Epithelial cell of proximal tubule (primary cell): ENCODE results near the gene CCDC54. TPM values are rescaled to one million over a fixed set of nuclear protein-coding genes. Genes with fewer than 3 reads are reported as not detected.

Experiments
- DNase-seq: peaks from one replicate; pipeline ENCODE4 v3.0.0-alpha.2; 2011; ENCODE audit warnings: low read depth
- H3K4me3 ChIP-seq: 2 replicates; pipeline ENCODE4 v1.5.1; 2011; ENCODE audit warnings: low read depth, mild to moderate bottlenecking, low read length
- CTCF ChIP-seq: conservative IDR thresholded peaks from 2 replicates; pipeline ENCODE4 v1.5.1; 2012; ENCODE audit warnings: low read depth, mild to moderate bottlenecking, low read length
- total RNA-seq: library from RNA; depleted of rRNA; stranded (reverse); fragments of >200 nt; gene quantifications from 2 replicates; pipeline ENCODE4 v1.2.3, GENCODE V29; 2015

The CCDC54 gene
- total RNA-seq, 1 donor from 2014 or later = not detected

- peak; percentile 19 for TF ChIP-seq CTCF
- no peak overlapping the region for H3K4me3 ChIP-seq
- DNase-seq = no peak
Measured at GRCh38 chr3:107370907-107371306, 6.3 kb upstream of the CCDC54 start.

- DNase-seq = no peak
- TF ChIP-seq CTCF = no peak
- no peak overlapping the region for H3K4me3 ChIP-seq
Measured at GRCh38 chr3:107372506-107372905, 4.7 kb upstream of the CCDC54 start.

GRCh38 chr3:107373896-107374295, 3.3 kb upstream of the CCDC54 start:
- no peak for DNase-seq
- TF ChIP-seq CTCF = no peak

GRCh38 chr3:107375682-107376081, 1.6 kb upstream of the CCDC54 start:
- no peak for TF ChIP-seq CTCF
- DNase-seq = no peak
- H3K4me3 ChIP-seq = no peak overlapping the region

More at GRCh38 chr3:107373896-107374295, 3.3 kb upstream of the CCDC54 start:
- no peak overlapping the region for H3K4me3 ChIP-seq

GRCh38 chr3:107382631-107383030, 5.4 kb downstream of the CCDC54 start:
- no peak for DNase-seq
- no peak for TF ChIP-seq CTCF
- H3K4me3 ChIP-seq = no peak overlapping the region

- no peak for TF ChIP-seq CTCF
- no peak for DNase-seq
- no peak overlapping the region for H3K4me3 ChIP-seq
Measured at GRCh38 chr3:107384428-107384827, 7.2 kb downstream of the CCDC54 start.

GRCh38 chr3:107384907-107385306, 7.7 kb downstream of the CCDC54 start:
- TF ChIP-seq CTCF = no peak
- H3K4me3 ChIP-seq = no peak overlapping the region
- no peak for DNase-seq
